OCI-LY7 (cell line): ENCODE results near the gene CELF4.

Experiments used
- EZH2phosphoT487 ChIP-seq: fragments of 200-600 bp; sonication (generic); IDR thresholded peaks from 2 replicates; pipeline ENCODE4 v1.6.1; 2018; ENCODE audit warnings: low read depth, borderline replicate concordance, mild to moderate bottlenecking, mixed run types, antibody characterized with exemption, low read length, moderate library complexity, mixed read lengths
- TF ChIP-seq, protein P1 (sequence below): fragments of 200-600 bp; sonication (generic); conservative IDR thresholded peaks from 2 replicates; pipeline ENCODE4 v1.5.1; 2014; ENCODE audit warnings: mild to moderate bottlenecking, antibody characterized with exemption, low read length, moderate library complexity, mixed read lengths

DNA sequence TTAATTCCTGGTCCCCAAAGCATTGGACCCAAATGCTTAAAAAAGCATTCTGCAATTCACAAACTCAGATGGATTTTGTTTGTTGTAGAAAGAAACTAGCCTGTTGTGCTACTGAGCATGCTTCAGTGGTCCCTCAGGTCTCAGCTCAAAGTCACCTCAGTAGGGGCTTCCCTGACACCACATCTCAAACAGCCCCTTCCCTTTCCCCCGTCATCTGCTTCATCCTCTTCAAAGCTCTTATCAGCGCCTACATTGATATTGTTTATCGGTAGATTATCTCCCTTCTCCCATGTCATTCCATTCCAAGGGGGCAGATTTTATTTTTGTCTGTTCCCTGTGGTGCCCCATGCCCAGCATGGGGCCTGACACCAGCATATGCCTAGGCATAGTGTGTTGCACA, 172.9 kb downstream of the CELF4 start:
- TF ChIP-seq, protein P1, sequence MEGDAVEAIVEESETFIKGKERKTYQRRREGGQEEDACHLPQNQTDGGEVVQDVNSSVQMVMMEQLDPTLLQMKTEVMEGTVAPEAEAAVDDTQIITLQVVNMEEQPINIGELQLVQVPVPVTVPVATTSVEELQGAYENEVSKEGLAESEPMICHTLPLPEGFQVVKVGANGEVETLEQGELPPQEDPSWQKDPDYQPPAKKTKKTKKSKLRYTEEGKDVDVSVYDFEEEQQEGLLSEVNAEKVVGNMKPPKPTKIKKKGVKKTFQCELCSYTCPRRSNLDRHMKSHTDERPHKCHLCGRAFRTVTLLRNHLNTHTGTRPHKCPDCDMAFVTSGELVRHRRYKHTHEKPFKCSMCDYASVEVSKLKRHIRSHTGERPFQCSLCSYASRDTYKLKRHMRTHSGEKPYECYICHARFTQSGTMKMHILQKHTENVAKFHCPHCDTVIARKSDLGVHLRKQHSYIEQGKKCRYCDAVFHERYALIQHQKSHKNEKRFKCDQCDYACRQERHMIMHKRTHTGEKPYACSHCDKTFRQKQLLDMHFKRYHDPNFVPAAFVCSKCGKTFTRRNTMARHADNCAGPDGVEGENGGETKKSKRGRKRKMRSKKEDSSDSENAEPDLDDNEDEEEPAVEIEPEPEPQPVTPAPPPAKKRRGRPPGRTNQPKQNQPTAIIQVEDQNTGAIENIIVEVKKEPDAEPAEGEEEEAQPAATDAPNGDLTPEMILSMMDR, result no peak
- TF ChIP-seq EZH2phosphoT487, result no peak
